Activated T-helper 17 cell treated with anti-CD3 and anti-CD28 coated beads, Interleukin-2, amount 50 U/mL, for 72 hours (primary cell): ENCODE measurements around the gene CHN1. TPM values are rescaled to one million over a fixed set of nuclear protein-coding genes. Genes with fewer than 3 reads are reported as not detected.

Experiments used
- ATAC-seq: fragments of 150-1000 bp; cut with Tn5 transposase; replicated peaks from 2 replicates; pipeline ENCODE4 v1.10.0; 2021; ENCODE audit warnings: mild to moderate bottlenecking, moderate library complexity
- H3K27ac Mint-ChIP-seq: one replicate; pipeline ENCODE4 v1.8.0; 2022; ENCODE audit warnings: mixed read lengths
- H3K27me3 Mint-ChIP-seq: one replicate; pipeline ENCODE4 v1.8.0; 2022; ENCODE audit warnings: mixed read lengths
- H3K36me3 Mint-ChIP-seq: one replicate; pipeline ENCODE4 v1.8.0; 2022; ENCODE audit warnings: low read depth, mild to moderate bottlenecking, mixed read lengths
- H3K4me1 Mint-ChIP-seq: one replicate; pipeline ENCODE4 v1.8.0; 2022; ENCODE audit warnings: mixed read lengths
- H3K4me3 Mint-ChIP-seq: one replicate; pipeline ENCODE4 v1.8.0; 2022; ENCODE audit warnings: mild to moderate bottlenecking, mixed read lengths
- H3K9me3 Mint-ChIP-seq: one replicate; pipeline ENCODE4 v1.8.0; 2022; ENCODE audit warnings: mixed read lengths
- total RNA-seq, 2 donors: library from RNA; stranded (reverse); gene quantifications; one replicate each; pipeline ENCODE4 v1.2.3, GENCODE V29; 2022

CHN1 gene
- total RNA-seq, 2 donors from 2014 or later: 8.8 to 15.5 TPM

GRCh38 chr2:175025233-175025632, 20.1 kb upstream of the CHN1 start:
- Mint-ChIP-seq H3K36me3 (no peaks in the 10 kb centered on the region), H3K27me3 (no peaks in the 10 kb centered on the region), H3K4me3 (no peak overlapping the region), H3K4me1 (no peaks in the 10 kb centered on the region), H3K27ac (no peak overlapping the region), H3K9me3 (no peaks in the 10 kb centered on the region)
- no peak for ATAC-seq

DNA sequence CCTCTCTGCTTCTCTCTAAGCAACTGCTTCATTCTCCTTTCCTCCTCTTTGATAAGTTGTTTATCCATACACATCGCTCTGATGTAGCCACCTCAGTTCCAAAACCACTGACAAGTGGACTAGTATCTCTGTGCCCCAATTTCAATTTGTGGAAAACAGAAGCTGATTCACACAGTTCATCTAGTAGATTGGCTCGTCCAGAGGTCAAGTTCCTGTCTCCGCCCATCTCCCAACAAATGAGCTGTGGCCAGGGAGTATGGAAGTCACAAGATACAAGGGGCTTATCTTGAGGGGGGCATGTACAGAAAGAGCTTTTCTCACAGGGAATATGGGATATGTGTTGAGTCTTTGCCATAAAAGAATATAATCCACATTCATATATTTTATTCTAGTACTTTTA, 17.7 kb upstream of the CHN1 start:
- no peaks in the 10 kb centered on the region for H3K27me3 Mint-ChIP-seq
- H3K9me3 Mint-ChIP-seq: no peaks in the 10 kb centered on the region
- H3K27ac Mint-ChIP-seq: no peak overlapping the region
- ATAC-seq: no peak
- no peak overlapping the region for H3K4me3 Mint-ChIP-seq
- H3K36me3 Mint-ChIP-seq: no peaks in the 10 kb centered on the region
- H3K4me1 Mint-ChIP-seq: no peaks in the 10 kb centered on the region

DNA sequence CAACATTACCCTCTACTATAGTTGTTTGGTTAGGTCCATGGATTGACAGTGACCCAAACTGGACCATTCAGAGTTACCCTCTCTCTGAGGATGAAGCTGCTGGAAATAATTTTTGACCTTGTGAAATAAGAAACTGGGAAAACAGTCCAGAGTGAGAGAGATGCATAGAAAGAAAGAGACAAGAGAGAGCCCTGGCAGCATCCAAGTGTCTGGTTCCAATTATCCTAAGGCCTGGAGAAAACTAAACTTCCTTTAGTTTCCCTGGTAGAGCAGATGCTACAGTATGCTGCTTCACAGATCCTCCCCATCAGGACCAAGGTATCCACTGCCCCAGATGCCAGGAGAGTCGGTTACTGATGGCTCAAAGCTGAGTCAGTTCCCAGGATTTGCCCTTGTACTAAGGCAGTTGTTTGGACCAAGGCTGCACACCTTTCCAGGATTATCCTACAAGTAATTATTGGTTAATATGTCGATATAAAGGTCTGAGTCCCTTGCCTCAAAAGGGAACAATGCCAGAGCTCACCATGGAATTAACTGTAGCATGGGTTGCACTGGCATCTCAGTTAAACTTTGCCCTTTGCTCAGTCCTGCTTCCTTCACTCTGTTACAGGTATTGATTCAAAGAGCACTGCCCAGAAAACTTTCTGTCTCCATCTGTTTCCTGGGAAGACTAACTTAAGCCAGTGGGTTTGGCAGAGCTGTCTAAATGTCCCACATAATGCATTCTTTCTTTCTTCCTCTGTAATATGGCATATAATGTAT, 14.6 kb upstream of the CHN1 start:
- ATAC-seq: no peak
- Mint-ChIP-seq H3K27me3 (no peaks in the 10 kb centered on the region), H3K4me1 (no peaks in the 10 kb centered on the region), H3K36me3 (no peaks in the 10 kb centered on the region), H3K27ac (no peak overlapping the region), H3K4me3 (no peak overlapping the region), H3K9me3 (no peaks in the 10 kb centered on the region)

DNA sequence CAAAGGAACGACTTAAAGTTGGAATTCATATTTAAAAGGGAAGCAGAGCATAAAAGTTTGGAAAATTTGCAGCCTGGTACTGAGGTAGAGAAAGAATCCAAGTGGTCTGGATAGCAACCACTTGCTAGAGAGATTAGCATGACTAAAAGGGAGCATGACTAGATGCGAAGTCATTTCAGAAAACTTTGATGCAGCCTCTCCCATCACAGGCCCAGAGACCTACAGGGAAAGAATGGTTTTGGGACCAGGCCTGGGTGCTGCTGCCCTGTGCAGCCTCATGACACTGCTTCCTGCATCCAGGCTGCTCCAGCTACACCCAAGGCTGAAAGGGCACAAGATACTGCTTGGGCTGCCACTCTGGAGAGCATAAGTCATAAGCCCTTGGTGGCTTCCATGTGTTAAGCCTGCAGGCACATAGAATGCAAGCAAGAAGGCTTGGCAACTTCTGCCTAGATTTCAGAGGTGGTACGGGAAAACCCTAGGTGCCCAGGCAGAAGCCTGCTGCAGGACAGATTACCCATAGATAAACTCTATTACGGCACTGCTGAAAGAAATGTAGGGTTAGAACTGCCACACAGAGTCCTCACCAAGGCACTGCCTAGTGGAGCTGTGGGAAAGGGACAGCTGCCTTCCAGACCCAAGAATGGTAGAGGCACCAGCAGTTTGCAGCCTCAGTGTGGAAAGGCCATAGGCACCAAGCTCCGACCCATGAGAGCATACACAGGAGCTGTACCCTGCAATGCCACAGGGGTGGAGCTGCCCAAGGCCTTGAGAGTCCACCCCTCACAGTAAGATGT, 12.6 kb upstream of the CHN1 start:
- no peaks in the 10 kb centered on the region for H3K27me3 Mint-ChIP-seq
- ATAC-seq: no peak
- no peak overlapping the region for H3K27ac Mint-ChIP-seq
- no peaks in the 10 kb centered on the region for H3K36me3 Mint-ChIP-seq
- H3K9me3 Mint-ChIP-seq: no peaks in the 10 kb centered on the region
- H3K4me1 Mint-ChIP-seq: no peaks in the 10 kb centered on the region
- H3K4me3 Mint-ChIP-seq: no peak overlapping the region

- no peak for ATAC-seq
- H3K4me1 Mint-ChIP-seq: no peaks in the 10 kb centered on the region
- no peak overlapping the region for H3K4me3 Mint-ChIP-seq
- H3K9me3 Mint-ChIP-seq: no peaks in the 10 kb centered on the region
- no peaks in the 10 kb centered on the region for H3K27me3 Mint-ChIP-seq
- H3K36me3 Mint-ChIP-seq: no peaks in the 10 kb centered on the region
- H3K27ac Mint-ChIP-seq: no peak overlapping the region
These were observed 10.2 kb upstream of the CHN1 start for GRCh38 chr2:175015340-175015739.

GRCh38 chr2:175012516-175012915, 7.3 kb upstream of the CHN1 start:
- no peaks in the 10 kb centered on the region for H3K36me3 Mint-ChIP-seq
- no peaks in the 10 kb centered on the region for H3K4me1 Mint-ChIP-seq
- H3K27ac Mint-ChIP-seq: no peak overlapping the region
- H3K4me3 Mint-ChIP-seq: no peak overlapping the region
- H3K27me3 Mint-ChIP-seq: peaks cover 6% of the 10 kb centered on the region
- ATAC-seq: no peak
- no peaks in the 10 kb centered on the region for H3K9me3 Mint-ChIP-seq

- Mint-ChIP-seq H3K27me3 (peaks cover 6% of the 10 kb centered on the region), H3K27ac (no peak overlapping the region), H3K36me3 (no peaks in the 10 kb centered on the region), H3K4me1 (no peaks in the 10 kb centered on the region), H3K4me3 (no peak overlapping the region), H3K9me3 (no peaks in the 10 kb centered on the region)
- no peak for ATAC-seq
These were observed 6.3 kb upstream of the CHN1 start for GRCh38 chr2:175011505-175011904.

- no peaks in the 10 kb centered on the region for H3K4me1 Mint-ChIP-seq
These were observed 5.7 kb upstream of the CHN1 start for GRCh38 chr2:175010848-175011254.

DNA sequence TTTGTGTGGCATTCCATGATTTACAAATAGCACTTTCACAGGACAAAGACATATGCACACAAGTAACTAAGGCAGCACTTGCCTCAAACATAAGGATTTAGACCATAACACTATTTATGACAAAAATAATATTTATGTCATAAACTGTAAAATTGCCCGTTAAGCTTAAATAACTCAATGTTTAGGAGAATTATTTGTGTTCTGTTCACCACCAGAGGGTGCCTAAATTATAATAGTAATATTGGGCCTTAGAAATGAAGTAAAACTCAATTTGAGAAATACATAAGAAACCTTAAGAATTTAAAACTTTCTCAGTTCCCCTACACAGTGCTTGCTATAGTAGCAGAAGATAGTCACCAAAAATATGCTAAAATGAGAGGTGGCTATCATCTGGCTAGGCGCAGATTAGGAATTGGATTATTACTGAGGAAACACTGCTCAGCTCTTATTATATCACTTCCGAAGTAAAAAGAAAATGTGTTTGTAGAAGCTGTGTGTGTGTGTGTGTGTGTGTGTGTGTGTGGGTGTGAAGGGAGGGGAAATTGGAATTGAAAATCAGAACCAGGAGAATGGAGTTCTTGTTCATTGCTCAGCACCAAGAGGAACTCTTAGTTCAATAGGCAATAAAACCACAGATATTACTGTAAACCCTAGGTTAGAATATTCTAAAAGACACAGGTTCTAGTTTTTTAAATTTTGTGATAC, 4.9 kb upstream of the CHN1 start:
- no peak for ATAC-seq
- no peak overlapping the region for H3K27ac Mint-ChIP-seq
- H3K9me3 Mint-ChIP-seq: no peaks in the 10 kb centered on the region
- no peaks in the 10 kb centered on the region for H3K36me3 Mint-ChIP-seq
- peaks cover 14% of the 10 kb centered on the region for H3K27me3 Mint-ChIP-seq
- no peak overlapping the region for H3K4me3 Mint-ChIP-seq
- no peaks in the 10 kb centered on the region for H3K4me1 Mint-ChIP-seq

More at GRCh38 chr2:175010848-175011254, 5.7 kb upstream of the CHN1 start:
- H3K36me3 Mint-ChIP-seq: no peaks in the 10 kb centered on the region
- no peak overlapping the region for H3K27ac Mint-ChIP-seq
- ATAC-seq: no peak
- no peaks in the 10 kb centered on the region for H3K9me3 Mint-ChIP-seq
- no peak overlapping the region for H3K4me3 Mint-ChIP-seq
- H3K27me3 Mint-ChIP-seq: peaks cover 13% of the 10 kb centered on the region

GRCh38 chr2:175008801-175009495, 3.8 kb upstream of the CHN1 start:
- Mint-ChIP-seq H3K27me3 (peaks cover 14% of the 10 kb centered on the region), H3K4me1 (no peaks in the 10 kb centered on the region), H3K4me3 (no peak overlapping the region), H3K27ac (no peak overlapping the region), H3K36me3 (no peaks in the 10 kb centered on the region), H3K9me3 (no peaks in the 10 kb centered on the region)
- no peak for ATAC-seq

DNA sequence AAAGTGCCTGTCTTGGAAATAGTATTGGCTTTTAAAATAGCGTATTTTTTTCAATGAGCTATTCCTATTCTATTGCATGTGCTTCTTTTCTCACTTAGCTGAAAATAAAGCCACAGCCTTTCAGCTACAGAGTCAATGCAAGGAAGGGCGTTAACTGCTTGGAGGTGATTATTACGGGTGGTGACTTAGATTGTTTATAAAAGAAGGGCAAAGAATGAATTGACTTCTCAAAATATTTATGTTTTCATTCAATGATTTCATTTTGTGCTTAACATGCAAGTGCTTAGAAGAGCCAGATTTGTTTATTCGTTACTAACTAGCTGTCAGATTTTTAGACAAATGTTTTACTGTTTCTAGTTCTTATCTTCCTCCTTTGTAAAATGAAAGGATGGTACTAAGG, 2.8 kb upstream of the CHN1 start:
- H3K4me1 Mint-ChIP-seq: no peaks in the 10 kb centered on the region
- ATAC-seq: no peak
- H3K4me3 Mint-ChIP-seq: no peak overlapping the region
- H3K36me3 Mint-ChIP-seq: no peaks in the 10 kb centered on the region
- no peaks in the 10 kb centered on the region for H3K9me3 Mint-ChIP-seq
- no peak overlapping the region for H3K27ac Mint-ChIP-seq
- peaks cover 14% of the 10 kb centered on the region for H3K27me3 Mint-ChIP-seq

GRCh38 chr2:175007510-175007909, 2.3 kb upstream of the CHN1 start:
- no peak for ATAC-seq
- H3K27ac Mint-ChIP-seq: no peak overlapping the region
- H3K27me3 Mint-ChIP-seq: peaks cover 14% of the 10 kb centered on the region

DNA sequence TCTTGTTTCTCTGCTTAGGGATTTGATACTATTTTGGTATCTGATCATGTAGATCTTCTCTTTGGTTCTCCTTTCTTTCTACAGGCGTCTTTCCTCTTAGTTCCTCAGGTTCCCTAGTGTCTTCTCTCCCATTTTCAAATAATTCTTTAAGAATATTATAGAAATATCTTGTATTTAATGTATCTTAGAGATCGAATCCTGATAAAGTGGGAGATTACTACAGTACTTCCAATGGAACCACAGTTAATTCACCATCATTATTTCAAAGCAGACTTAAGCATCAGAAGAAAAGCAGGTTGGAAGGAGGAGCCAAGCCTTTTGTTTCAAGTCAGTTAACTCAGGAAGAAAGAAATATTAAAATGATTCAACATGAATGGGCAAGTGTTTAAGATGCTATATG, 1.1 kb upstream of the CHN1 start:
- no peak for ATAC-seq
- Mint-ChIP-seq H3K9me3 (no peaks in the 10 kb centered on the region), H3K36me3 (no peaks in the 10 kb centered on the region), H3K27me3 (peaks cover 21% of the 10 kb centered on the region), H3K27ac (no peak overlapping the region), H3K4me1 (no peaks in the 10 kb centered on the region), H3K4me3 (peak overlapping the region; percentile 75)

More at GRCh38 chr2:175007510-175007909, 2.3 kb upstream of the CHN1 start:
- Mint-ChIP-seq H3K4me1 (no peaks in the 10 kb centered on the region), H3K9me3 (no peaks in the 10 kb centered on the region), H3K4me3 (no peak overlapping the region), H3K36me3 (no peaks in the 10 kb centered on the region)

- Mint-ChIP-seq H3K36me3 (no peaks in the 10 kb centered on the region), H3K9me3 (no peaks in the 10 kb centered on the region), H3K27me3 (peaks cover 26% of the 10 kb centered on the region), H3K4me1 (no peaks in the 10 kb centered on the region), H3K4me3 (peak overlapping the region; percentile 75), H3K27ac (no peak overlapping the region)
- no peak for ATAC-seq
These were observed 618 bp upstream of the CHN1 start for GRCh38 chr2:175005733-175006264.
